NCI-H2107 (cell line): Measurements from ENCODE around the gene CST4.
"Not testable (repeated sequence)": the region's sequence is repeated elsewhere in the genome, so short reads cannot be mapped to it uniquely, and the experiment has no call there.

Source experiments
- DNase-seq: peaks from one replicate; lab custom pipeline; 2025; lab: John Stamatoyannopoulos, UW

The CST4 gene

GRCh38 chr20:23688684-23689398 lies at the start of gene CST4:
Gene CST4, minus strand, starts transcription at chr20:23689038. Its CDS starts 69 bp downstream, at chr20:23688969.
- DNase-seq: not testable (repeated sequence)

- DNase-seq: not testable (repeated sequence)
Observed at GRCh38 chr20:23735391-23735790, 46.6 kb upstream of the CST4 start.

DNA sequence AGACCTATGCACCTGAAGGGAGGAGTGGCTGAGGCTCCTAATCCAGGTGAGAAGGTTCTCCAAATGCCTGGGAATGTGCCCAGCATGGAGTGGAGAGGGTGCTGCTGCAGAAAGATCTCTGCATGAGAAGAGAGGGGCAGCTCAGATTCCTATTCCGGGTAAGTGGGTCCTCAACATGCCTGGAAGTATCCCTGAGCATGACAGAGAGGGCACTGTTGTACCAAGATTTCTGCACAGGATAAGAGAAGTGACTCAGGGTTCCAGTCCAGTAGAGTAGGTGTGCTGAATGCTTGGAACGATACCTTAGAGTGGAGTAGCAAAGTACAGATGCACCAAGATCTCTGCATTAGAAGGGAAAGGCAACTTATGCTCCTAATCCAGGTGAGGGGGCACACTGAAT lies 46.1 kb upstream of the CST4 start:
- DNase-seq: not testable (repeated sequence)

DNA sequence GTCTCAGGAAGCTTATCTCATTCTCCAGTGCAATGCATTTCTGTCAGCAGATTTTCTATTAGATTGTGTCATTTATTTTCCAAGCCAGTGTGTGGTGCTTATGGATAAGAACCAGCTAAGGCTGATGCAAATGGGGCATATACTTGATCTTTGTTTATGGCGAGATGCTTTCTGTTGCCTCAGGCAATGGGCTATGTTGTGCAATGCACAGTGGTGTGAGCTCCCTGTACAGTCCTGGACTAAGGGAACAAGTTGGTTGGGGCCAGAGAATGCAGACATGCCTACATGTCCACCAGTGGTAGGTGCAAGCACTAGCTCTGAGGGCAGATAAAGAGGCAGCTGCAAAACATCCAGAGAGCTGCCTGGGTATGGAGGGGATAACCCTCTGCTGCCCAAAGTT lies 45.6 kb upstream of the CST4 start:
- not testable (repeated sequence) for DNase-seq

- no peak for DNase-seq
Observed at GRCh38 chr20:23727016-23727415, 38.2 kb upstream of the CST4 start.

GRCh38 chr20:23725102-23725501 lies 36.3 kb upstream of the CST4 start:
- DNase-seq: no peak

DNA sequence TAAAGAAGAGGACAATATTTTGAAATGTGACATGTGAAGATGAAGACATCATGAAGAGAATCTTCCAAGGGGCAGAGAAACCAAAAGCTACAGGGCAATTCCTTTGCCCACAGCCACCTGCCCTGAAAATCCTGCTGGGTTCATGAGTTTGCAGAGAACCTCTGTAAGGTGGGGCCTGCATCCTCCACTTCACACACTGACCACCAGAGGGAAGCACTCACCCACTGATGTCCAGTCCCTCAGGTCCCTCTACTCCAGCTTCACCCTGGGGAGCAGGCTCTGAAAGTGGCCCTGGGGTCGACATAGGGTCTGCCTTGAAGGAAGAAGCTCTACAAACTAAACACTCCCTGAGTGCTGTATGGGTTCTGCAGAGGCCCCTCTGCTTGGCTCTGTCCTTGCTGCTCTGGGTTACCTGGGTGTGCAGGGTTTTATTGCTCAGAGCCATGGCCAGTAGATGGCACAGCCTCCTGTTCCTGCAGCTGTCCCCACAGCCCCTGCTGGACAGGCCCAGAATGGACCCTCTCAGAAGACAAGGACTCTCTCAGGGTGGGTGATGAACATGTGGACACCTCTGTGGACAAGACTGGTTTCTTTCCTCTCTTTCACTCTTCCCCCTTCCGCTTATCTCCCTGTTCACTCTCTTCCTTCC lies 34.9 kb upstream of the CST4 start:
- not testable (repeated sequence) for DNase-seq

- DNase-seq: not testable (repeated sequence)
Observed at GRCh38 chr20:23722851-23723250, 34.0 kb upstream of the CST4 start.

- DNase-seq: no peak
Observed at GRCh38 chr20:23721962-23722361, 33.1 kb upstream of the CST4 start.

DNA sequence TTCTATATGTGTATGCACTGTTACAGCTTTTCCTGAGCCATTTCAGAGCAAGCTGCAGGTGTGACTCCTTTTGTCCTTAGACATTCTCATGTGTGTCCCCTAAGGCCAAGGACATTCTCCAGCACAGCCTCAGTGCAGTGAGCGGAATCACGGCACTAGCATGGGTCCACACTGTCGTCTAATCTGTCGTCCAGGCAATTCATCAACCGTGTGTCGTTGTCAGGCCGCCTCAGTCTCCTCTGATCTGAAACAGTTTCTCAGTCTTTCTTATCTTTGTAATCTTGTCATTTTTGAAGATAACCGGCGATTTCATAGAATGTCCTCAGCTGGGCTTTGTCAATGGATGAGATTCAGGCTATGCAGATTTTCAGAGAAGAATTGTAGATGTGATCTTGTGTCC lies 30.5 kb upstream of the CST4 start:
- not testable (repeated sequence) for DNase-seq

DNA sequence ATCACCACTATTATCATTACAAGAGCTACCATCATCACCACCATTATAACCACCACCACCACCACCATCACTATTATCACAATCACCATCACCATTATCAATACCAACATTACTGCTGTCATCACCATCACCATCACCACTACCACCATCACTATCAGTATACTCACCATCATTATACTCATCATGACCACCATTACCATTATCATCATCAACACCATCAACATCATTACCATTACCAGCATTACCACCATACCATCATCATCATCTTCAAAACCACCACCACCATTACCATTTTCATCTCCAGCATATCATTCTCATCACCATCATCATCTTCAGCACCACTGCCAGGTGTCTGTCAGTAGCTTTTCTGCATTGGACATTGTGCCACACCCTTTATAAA lies 22.9 kb upstream of the CST4 start:
- not testable (repeated sequence) for DNase-seq

DNA sequence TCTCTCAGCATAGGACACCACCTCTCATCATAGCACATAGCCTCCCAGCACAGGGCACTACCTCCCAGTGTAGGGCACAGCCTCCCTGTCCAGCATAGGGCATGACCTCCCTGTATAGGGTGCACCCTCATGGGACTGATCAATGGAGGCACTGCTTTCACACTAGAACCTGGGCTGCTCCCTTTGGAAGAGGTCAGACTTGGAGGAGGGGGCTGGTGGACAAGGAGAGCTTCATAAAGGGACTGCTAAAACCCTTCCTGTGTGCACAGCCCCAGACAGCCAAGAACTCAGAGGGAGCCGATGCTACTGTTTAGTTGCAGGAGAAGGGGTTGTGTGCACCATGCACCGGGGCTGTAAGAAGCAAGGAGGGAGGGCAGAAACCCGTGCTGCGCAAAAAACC lies 21.9 kb upstream of the CST4 start:
- no peak for DNase-seq

DNA sequence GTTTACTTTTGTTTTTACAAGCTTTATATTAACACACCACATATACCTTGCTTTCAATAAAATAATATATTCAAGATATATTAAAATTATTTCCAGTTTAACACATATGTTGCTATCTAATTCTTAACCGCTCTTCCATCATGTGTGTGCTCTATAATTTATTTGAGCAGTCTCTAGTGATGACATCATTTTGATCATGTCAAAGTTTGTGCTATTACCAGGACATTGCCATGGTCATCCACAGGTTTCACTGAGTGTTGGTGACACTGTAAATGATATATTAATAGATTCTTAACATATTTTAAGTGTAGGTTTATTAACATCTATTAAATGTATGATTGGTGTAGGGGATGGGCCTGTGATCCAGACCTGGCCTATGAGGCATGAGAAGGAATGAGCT lies 17.1 kb upstream of the CST4 start:
- DNase-seq: no peak

DNA sequence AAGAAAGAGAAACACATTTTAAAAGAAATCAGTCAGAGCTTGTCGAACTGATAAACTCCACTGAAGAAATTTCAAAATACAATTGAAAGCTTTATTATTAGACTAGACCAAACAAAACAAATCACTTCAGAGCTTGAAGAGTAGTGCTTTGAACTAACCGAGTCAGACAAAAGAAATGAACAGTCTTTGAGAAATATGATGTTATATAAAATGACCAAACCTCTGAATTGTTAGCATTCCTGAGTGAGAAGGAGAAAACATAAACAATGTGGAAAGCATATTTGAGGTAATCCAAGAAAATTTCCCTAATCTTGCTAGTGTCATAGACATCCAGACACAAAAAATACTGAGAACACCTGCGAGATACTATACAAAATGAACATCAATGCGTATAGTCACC lies 13.2 kb upstream of the CST4 start:
- no peak for DNase-seq

GRCh38 chr20:23700931-23701330 lies 12.1 kb upstream of the CST4 start:
- DNase-seq: no peak

- DNase-seq: no peak
Observed at GRCh38 chr20:23697947-23698346, 9.1 kb upstream of the CST4 start.

- not testable (repeated sequence) for DNase-seq
Observed at GRCh38 chr20:23695068-23695395, 6.2 kb upstream of the CST4 start.

GRCh38 chr20:23694178-23695067 lies 5.6 kb upstream of the CST4 start:
- DNase-seq: not testable (repeated sequence)

- DNase-seq: not testable (repeated sequence)
Observed at GRCh38 chr20:23692725-23693619, 4.1 kb upstream of the CST4 start.

DNA sequence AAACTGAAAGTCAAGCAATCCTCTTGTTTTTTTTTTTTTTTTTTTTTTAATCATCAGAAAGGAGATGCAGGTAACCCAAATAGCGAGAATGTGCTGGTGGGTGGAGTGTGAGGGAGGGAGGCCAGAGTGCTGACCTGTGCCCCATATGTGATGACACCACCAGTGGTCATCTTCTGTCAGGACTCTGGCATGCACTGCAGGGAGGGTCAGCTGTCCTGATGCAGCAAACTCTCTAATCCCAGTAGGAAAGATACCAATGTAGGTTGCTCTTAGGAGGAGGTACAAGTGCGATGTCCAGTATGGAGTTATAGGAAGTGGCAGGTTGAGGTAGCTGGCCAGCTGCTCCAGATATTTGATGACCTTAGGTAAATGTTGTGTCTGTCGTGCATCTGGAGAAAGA lies 2.8 kb upstream of the CST4 start:
- DNase-seq: no peak

DNA sequence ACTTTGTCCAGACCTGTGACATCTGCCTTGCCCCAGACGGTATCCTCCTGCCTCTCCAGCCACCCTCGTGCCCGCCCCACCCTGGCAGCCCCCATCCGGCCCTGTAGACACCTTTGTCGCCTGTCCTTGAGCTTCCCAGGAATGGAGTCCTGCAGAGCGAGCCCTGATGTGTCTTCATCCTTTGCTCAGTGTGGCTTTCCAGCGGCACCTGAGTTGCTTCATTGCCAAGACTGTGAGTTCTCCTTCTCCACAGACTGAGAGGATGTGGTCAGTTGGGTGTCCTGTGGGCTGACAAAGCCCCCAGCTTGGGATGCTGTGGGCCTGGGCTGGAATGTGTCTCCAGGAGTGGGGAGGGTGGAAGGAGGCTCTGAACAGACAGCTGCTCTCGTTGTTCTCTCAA lies 1.7 kb upstream of the CST4 start:
- no peak for DNase-seq

DNA sequence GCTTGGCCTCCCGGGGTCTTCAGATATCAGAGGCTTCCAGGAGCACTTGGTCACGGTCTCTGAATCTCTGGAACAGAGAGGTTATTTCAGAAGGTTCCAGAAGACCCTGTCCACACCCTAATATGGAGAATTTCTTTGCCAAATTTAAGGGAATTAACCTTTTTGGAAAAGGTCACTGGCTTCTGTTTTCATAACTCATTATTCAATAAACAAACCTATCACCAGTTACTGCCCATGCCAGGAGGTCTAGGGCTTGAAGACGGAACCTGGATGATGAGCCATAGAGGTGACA lies 507 bp upstream of the CST4 start:
- DNase-seq: no peak
